ENCODE measurements around the gene TJP3.

- TF ChIP-seq, protein P1, sequence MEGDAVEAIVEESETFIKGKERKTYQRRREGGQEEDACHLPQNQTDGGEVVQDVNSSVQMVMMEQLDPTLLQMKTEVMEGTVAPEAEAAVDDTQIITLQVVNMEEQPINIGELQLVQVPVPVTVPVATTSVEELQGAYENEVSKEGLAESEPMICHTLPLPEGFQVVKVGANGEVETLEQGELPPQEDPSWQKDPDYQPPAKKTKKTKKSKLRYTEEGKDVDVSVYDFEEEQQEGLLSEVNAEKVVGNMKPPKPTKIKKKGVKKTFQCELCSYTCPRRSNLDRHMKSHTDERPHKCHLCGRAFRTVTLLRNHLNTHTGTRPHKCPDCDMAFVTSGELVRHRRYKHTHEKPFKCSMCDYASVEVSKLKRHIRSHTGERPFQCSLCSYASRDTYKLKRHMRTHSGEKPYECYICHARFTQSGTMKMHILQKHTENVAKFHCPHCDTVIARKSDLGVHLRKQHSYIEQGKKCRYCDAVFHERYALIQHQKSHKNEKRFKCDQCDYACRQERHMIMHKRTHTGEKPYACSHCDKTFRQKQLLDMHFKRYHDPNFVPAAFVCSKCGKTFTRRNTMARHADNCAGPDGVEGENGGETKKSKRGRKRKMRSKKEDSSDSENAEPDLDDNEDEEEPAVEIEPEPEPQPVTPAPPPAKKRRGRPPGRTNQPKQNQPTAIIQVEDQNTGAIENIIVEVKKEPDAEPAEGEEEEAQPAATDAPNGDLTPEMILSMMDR (conservative IDR thresholded peaks at IDR 0.05; ENCODE audit: low read depth in 2 of 2): no peak
- no peak for TF ChIP-seq POLR2AphosphoS5 (IDR thresholded peaks at IDR 0.05; ENCODE audit: low read depth)
- no peak for TF ChIP-seq EZH2phosphoT487 (IDR thresholded peaks at IDR 0.05; ENCODE audit: unreplicated experiment)
- TF ChIP-seq EZH2 (IDR thresholded peaks at IDR 0.05; ENCODE audit: low read depth, unreplicated experiment): no peak
- no peak for TF ChIP-seq REST (IDR thresholded peaks at IDR 0.05; ENCODE audit: unreplicated experiment)
- TF ChIP-seq CREB1 (CRISPR knock-in tag; IDR thresholded peaks at IDR 0.05; ENCODE audit: low read depth): no peak
- TF ChIP-seq JUNB (IDR thresholded peaks at IDR 0.05; ENCODE audit: unreplicated experiment): no peak
- TF ChIP-seq STAT1 (IDR thresholded peaks at IDR 0.05; ENCODE audit: unreplicated experiment): no peak
- no peak for TF ChIP-seq ZNF331 (CRISPR knock-in tag; IDR thresholded peaks at IDR 0.05; ENCODE audit: low read depth)
- no peak for TF ChIP-seq NANOG (IDR thresholded peaks at IDR 0.05; ENCODE audit: borderline replicate concordance)
- TF ChIP-seq, protein P2, sequence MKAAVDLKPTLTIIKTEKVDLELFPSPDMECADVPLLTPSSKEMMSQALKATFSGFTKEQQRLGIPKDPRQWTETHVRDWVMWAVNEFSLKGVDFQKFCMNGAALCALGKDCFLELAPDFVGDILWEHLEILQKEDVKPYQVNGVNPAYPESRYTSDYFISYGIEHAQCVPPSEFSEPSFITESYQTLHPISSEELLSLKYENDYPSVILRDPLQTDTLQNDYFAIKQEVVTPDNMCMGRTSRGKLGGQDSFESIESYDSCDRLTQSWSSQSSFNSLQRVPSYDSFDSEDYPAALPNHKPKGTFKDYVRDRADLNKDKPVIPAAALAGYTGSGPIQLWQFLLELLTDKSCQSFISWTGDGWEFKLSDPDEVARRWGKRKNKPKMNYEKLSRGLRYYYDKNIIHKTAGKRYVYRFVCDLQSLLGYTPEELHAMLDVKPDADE (IDR thresholded peaks at IDR 0.05): no peak
- TF ChIP-seq ZNF114 (CRISPR knock-in tag; IDR thresholded peaks at IDR 0.05): no peak
These were observed 83.9 kb downstream of the TJP3 start for GRCh38 chr19:3792114-3792513.

Data from GM23338 (cell line).